DND-41 (cell line): Measurements from ENCODE around the gene STXBP6.

ENCODE experiments used
- ATAC-seq: fragments of 200-7000 bp; cut with Tn5 transposase; 3 replicates; pipeline ENCODE4 v1.9.1; 2021; ENCODE audit warnings: low read depth; ENCODE audit not compliant: insufficient read depth
- DNase-seq: peaks from one replicate; pipeline ENCODE4 v3.0.0-alpha.2; 2020
- H2AFZ ChIP-seq: 2 replicates; pipeline ENCODE4 v1.6.0; 2012; ENCODE audit warnings: low read depth, low read length
- H3K27ac ChIP-seq: 2 replicates; pipeline ENCODE4 v1.5.1; 2012; ENCODE audit warnings: low read length, inconsistent platforms
- H3K27me3 ChIP-seq: fragments of 200-600 bp; sonication (generic); 2 replicates; pipeline ENCODE4 v1.6.0; 2012; ENCODE audit warnings: low read length, mild to moderate bottlenecking, inconsistent platforms; ENCODE audit not compliant: insufficient read depth, poor library complexity
- H3K36me3 ChIP-seq: 2 replicates; pipeline ENCODE4 v1.5.1; 2012; ENCODE audit warnings: low read length, inconsistent platforms; ENCODE audit not compliant: insufficient read depth
- H3K4me1 ChIP-seq: 2 replicates; pipeline ENCODE4 v1.5.1; 2012; ENCODE audit warnings: mild to moderate bottlenecking, low read length; ENCODE audit not compliant: insufficient read depth
- H3K4me2 ChIP-seq: 2 replicates; pipeline ENCODE4 v1.6.0; 2012; ENCODE audit warnings: mild to moderate bottlenecking, moderate library complexity, low read length, inconsistent platforms; ENCODE audit not compliant: insufficient read depth
- H3K4me3 ChIP-seq, 2 experiments: fragments of 200-600 bp in 1 of 2; shearing (Covaris generic) in 1 of 2; 2 replicates each; pipeline ENCODE4 v1.5.1; 2012 to 2016; ENCODE audit warnings: inconsistent platforms in 2 of 2, low read length in 2 of 2, mild to moderate bottlenecking in 2 of 2, low read depth in 1 of 2, moderate library complexity in 1 of 2
- H3K79me2 ChIP-seq: 2 replicates; pipeline ENCODE4 v1.6.0; 2012; ENCODE audit warnings: low read length, inconsistent platforms; ENCODE audit not compliant: insufficient read depth
- H3K9ac ChIP-seq: 2 replicates; pipeline ENCODE4 v1.6.0; 2012; ENCODE audit warnings: low read depth, mild to moderate bottlenecking, inconsistent platforms, low read length, moderate library complexity
- H3K9me3 ChIP-seq: 2 replicates; pipeline ENCODE4 v1.5.1; 2012; ENCODE audit warnings: low read length, moderate library complexity, mild to moderate bottlenecking, inconsistent platforms; ENCODE audit not compliant: insufficient read depth, severe bottlenecking
- H4K20me1 ChIP-seq: 2 replicates; pipeline ENCODE4 v1.6.0; 2012; ENCODE audit warnings: low read length; ENCODE audit not compliant: insufficient read depth
- EZH2 ChIP-seq: IDR thresholded peaks from 3 replicates; pipeline ENCODE4 v1.6.1; 2012; ENCODE audit warnings: borderline replicate concordance, low read depth, mild to moderate bottlenecking, moderate library complexity, low read length, inconsistent platforms; ENCODE audit not compliant: severe bottlenecking
- TF ChIP-seq, protein P1 (sequence below): IDR thresholded peaks from 2 replicates; pipeline ENCODE4 v1.5.1; 2012; ENCODE audit warnings: borderline replicate concordance, low read length, moderate library complexity, mild to moderate bottlenecking; ENCODE audit not compliant: poor library complexity, severe bottlenecking; ENCODE audit errors: extremely low read depth

STXBP6 gene

DNA sequence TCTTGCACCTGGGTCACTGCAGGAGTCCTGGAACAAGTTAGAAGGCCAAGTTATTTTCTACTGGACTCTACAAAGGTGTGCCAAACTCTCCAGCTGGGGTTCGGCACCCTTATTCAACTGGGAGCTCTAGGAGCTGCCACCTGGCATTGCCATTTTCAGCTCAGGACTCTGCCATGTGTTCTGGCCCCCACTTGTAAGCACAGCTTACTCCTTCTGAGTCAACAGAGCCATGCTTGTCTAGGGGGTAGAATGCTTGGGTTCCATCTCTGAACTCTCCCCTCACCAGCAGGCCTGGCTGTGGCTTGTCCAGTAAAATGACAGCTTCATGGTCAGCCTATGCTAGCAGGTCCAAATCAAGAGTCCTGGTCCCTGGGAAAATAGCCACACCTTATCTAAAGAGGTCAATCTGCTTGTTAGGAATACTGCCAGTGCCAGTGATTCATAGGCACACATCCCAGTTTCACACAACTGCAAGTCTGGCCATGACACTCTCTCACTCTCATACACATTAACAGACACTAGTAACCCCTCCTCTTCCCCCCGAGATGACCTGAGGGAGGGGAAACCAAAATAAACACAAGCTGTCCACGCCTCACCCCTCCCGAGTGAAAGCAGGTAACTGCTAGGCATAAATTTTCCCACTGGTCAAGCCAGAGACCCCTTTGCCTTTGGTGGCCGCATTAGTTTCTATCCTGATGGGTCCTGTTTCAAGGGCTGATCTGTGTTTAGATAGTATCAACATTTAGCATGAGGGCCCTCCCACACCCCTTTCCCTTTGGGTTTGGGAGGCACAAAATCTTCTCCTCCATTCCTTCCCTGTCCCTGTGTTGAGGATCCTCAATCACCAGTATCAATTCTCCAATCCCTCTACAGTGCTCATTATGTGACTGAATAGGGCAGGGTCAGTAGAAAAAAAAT lies 233.7 kb downstream of the STXBP6 start:
- no peak overlapping the region for H3K4me2 ChIP-seq
- no peak overlapping the region for H2AFZ ChIP-seq
- H3K27ac ChIP-seq, result no peak overlapping the region
- H3K9me3 ChIP-seq, result no peaks in the 10 kb centered on the region
- H3K27me3 ChIP-seq, result peaks cover 4% of the 10 kb centered on the region
- no peak overlapping the region for H3K4me3 ChIP-seq
- no peaks in the 10 kb centered on the region for H4K20me1 ChIP-seq
- DNase-seq, result no peak
- no peak for TF ChIP-seq EZH2
- TF ChIP-seq, protein P1, sequence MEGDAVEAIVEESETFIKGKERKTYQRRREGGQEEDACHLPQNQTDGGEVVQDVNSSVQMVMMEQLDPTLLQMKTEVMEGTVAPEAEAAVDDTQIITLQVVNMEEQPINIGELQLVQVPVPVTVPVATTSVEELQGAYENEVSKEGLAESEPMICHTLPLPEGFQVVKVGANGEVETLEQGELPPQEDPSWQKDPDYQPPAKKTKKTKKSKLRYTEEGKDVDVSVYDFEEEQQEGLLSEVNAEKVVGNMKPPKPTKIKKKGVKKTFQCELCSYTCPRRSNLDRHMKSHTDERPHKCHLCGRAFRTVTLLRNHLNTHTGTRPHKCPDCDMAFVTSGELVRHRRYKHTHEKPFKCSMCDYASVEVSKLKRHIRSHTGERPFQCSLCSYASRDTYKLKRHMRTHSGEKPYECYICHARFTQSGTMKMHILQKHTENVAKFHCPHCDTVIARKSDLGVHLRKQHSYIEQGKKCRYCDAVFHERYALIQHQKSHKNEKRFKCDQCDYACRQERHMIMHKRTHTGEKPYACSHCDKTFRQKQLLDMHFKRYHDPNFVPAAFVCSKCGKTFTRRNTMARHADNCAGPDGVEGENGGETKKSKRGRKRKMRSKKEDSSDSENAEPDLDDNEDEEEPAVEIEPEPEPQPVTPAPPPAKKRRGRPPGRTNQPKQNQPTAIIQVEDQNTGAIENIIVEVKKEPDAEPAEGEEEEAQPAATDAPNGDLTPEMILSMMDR, result no peak
- ATAC-seq, result no peak
- H3K36me3 ChIP-seq, result no peaks in the 10 kb centered on the region
- no peaks in the 10 kb centered on the region for H3K79me2 ChIP-seq
- no peaks in the 10 kb centered on the region for H3K4me1 ChIP-seq
- no peak overlapping the region for H3K9ac ChIP-seq

DNA sequence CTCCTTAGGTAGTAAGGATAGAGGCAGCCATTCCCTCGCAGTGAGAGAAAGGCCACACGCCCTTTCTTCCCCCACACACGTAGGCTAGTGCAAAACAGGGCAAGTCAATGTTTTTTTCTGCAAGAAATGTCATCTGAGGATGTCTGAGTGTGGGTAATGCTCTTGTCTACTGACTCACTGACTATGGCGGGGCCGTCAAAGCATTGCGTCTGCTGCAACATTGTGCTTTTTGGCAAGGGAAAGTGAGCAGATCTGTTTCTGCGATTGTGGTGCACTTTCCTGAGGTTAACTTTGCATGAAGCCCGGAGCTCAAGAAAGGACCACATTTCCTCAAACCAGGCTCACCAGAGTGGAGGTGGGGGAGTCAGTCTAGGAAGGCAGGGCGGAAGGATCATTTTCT lies 234.4 kb downstream of the STXBP6 start:
- Histone ChIP-seq H3K4me2 (no peak overlapping the region), H3K9ac (no peak overlapping the region), H3K27ac (no peak overlapping the region), H3K36me3 (no peaks in the 10 kb centered on the region), H3K79me2 (no peaks in the 10 kb centered on the region), H3K9me3 (no peaks in the 10 kb centered on the region), H4K20me1 (no peaks in the 10 kb centered on the region), H3K4me3 (no peak overlapping the region), H3K4me1 (no peaks in the 10 kb centered on the region), H3K27me3 (peaks cover 4% of the 10 kb centered on the region), H2AFZ (no peak overlapping the region)
- DNase-seq, result no peak
- TF ChIP-seq, protein P1, result no peak
- no peak for TF ChIP-seq EZH2
- ATAC-seq, result no peak

DNA sequence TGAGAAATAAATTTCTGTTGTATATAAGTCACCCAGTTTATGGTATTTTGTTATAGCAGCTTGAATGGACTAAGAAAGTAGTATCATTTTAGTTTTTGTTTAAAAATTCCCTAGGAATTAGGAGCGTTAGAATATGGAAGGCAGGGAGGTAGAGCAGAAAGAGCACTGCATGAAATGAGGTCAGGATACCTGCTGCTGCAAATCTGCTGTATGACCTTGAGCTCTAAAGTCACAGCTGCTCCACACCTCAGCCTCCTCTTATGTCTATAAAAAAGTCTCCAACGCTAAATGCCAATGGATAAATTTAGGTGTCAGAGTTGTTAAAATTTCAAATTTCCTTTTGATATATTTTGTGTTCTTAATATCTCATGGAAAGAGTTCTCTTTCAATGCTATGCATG lies 235.0 kb downstream of the STXBP6 start:
- Histone ChIP-seq H3K79me2 (no peaks in the 10 kb centered on the region), H4K20me1 (no peaks in the 10 kb centered on the region), H3K4me3 (no peak overlapping the region), H3K9me3 (no peaks in the 10 kb centered on the region), H3K27me3 (peaks cover 4% of the 10 kb centered on the region), H3K27ac (no peak overlapping the region), H3K4me1 (no peaks in the 10 kb centered on the region), H2AFZ (no peak overlapping the region), H3K4me2 (no peak overlapping the region), H3K36me3 (no peaks in the 10 kb centered on the region), H3K9ac (no peak overlapping the region)
- TF ChIP-seq EZH2, result no peak
- TF ChIP-seq, protein P1, result no peak
- no peak for ATAC-seq
- DNase-seq, result no peak
